D721Med (cell line): Measurements from ENCODE around the gene CST7.

ENCODE experiments used
- DNase-seq: peaks from one replicate; pipeline ENCODE4 v3.0.0; 2011; ENCODE audit warnings: low spot score; ENCODE audit not compliant: insufficient read length
- FAIRE-seq: peaks from 2 replicates; lab custom pipeline; 2011; peaks lifted over from hg19 to GRCh38; lab: Jason Lieb, UNC
- CTCF ChIP-seq: IDR thresholded peaks from 2 replicates; pipeline ENCODE4 v1.5.1; 2012; ENCODE audit warnings: mild to moderate bottlenecking, control low read depth; ENCODE audit not compliant: insufficient read depth; ENCODE audit errors: missing control alignments

The CST7 gene

GRCh38 chr20:24912397-24913075, 36.5 kb upstream of the CST7 start:
- TF ChIP-seq CTCF = no peak
- DNase-seq (no peak), FAIRE-seq (no peak)

GRCh38 chr20:24913076-24913628, 35.9 kb upstream of the CST7 start:
- FAIRE-seq (no peak), DNase-seq (no peak)
- TF ChIP-seq CTCF = no peak

GRCh38 chr20:24914388-24915241, 34.5 kb upstream of the CST7 start:
- TF ChIP-seq CTCF = no peak
- DNase-seq = no peak
- no peak for FAIRE-seq

- TF ChIP-seq CTCF = no peak
- no peak for DNase-seq
- no peak for FAIRE-seq
Observed at GRCh38 chr20:24915440-24915839, 33.6 kb upstream of the CST7 start.

- TF ChIP-seq CTCF = no peak
- DNase-seq = no peak
- FAIRE-seq = no peak
Observed at GRCh38 chr20:24915892-24916291, 33.2 kb upstream of the CST7 start.

GRCh38 chr20:24916412-24916811, 32.7 kb upstream of the CST7 start:
- DNase-seq (no peak), FAIRE-seq (no peak)
- no peak for TF ChIP-seq CTCF

- no peak for TF ChIP-seq CTCF
- DNase-seq (no peak), FAIRE-seq (no peak)
Observed at GRCh38 chr20:24917056-24917455, 32.0 kb upstream of the CST7 start.
